Occipital lobe (tissue), 2 donors: ENCODE results near the gene PIGC. TPM values are rescaled to one million over a fixed set of nuclear protein-coding genes. Genes with fewer than 3 reads are reported as not detected.
"Not testable (repeated sequence)": the region's sequence is repeated elsewhere in the genome, so short reads cannot be mapped to it uniquely, and the experiment has no call there.

Experiments used
- DNase-seq: peaks from one replicate; lab custom pipeline; 2025; lab: John Stamatoyannopoulos, UW
- total RNA-seq: library from RNA; depleted of rRNA; stranded (reverse); fragments of >200 nt; gene quantifications from one replicate; pipeline ENCODE4 v1.2.3, GENCODE V29; 2014

The PIGC gene
- total RNA-seq, 1 donor from 2014 or later: 30.7 TPM

- DNase-seq: no peak
These were observed 23.0 kb upstream of the PIGC start for GRCh38 chr1:172466795-172467407.

DNA sequence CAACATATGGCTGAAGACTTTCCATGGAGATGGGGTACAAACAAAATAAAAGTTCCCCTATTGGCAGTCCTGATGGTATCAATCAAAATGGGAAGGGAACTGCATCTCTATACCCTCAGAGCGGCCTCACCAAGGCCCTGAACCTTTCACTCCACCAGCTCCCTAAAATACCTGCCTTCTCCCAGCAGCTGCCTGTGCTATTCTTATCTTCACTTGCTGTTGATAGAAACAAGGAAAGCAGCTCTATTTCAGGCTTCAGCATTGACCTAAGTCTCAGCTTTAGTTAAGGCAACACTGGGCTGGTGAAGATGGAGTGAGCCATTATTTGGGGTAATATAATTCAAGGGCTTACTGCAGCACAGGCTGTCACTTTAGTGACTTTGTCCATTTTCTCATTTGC, 21.7 kb upstream of the PIGC start:
- DNase-seq: no peak

DNA sequence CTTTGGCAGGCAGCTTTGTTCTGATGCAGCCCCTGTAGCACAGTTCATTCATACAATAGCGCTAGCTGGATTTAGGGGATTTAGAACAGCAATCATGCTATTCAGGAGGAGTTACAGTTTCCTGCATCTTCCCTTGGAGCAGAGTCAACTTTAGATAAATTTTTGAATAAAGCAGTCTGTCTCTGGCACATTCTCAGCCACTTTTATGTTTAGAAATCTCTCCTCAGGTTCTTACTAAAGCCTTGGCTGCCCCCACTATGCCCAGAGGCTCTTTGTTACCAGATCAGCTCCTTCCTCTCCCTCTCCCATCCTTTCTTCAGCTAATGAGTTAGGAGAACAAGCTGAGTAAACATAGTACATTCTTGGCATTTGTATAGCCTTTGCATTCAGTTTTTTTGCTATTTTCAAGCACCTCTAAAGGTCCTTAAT, 17.0 kb upstream of the PIGC start:
- no peak for DNase-seq

- no peak for DNase-seq
These were observed 16.3 kb upstream of the PIGC start for GRCh38 chr1:172460177-172460576.

GRCh38 chr1:172457479-172458130, 13.7 kb upstream of the PIGC start:
- DNase-seq: no peak

- no peak for DNase-seq
These were observed 12.5 kb upstream of the PIGC start for GRCh38 chr1:172456344-172456769.

DNA sequence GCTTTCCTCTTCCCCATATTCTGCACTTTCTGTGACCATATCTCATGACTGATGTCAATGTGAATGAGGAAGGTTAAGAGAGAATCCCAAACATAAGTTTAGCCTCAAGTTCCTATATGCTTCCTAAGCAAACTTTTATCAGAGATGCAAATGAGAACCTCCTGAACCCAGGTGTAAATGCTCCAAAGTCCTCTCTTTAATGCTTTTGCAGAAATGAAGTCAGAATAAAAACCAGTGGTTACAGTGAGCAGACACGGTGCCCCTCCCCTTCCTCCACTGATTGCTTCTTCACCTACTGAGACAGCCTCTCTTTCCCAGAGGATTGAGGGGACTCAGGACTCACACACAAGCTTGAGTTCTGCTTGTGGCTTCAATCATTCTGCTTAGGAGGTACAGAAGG, 11.6 kb upstream of the PIGC start:
- DNase-seq: no peak

GRCh38 chr1:172453607-172454006, 9.7 kb upstream of the PIGC start:
- no peak for DNase-seq

GRCh38 chr1:172453153-172453545, 9.3 kb upstream of the PIGC start:
- no peak for DNase-seq

GRCh38 chr1:172452536-172453152, 8.8 kb upstream of the PIGC start:
- DNase-seq: no peak

GRCh38 chr1:172451002-172451443, 7.2 kb upstream of the PIGC start:
- DNase-seq: no peak

DNA sequence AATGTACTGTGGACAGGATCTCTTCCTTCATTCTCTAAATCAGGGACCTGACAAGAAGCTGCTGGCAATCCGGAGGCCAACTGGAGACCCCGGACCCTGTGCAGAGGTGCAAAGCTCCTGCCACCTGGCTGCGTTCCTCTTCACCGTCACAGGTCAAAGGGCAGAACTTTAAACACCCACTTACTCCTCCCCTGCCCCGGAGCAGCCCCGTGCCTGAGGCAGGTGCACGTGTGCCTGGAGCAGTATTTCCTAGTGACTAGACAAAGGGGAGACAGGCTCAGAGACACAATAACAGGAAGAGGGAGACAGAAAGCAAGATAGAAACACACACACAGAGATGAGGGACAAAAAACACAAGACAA, 6.6 kb upstream of the PIGC start:
- DNase-seq: no peak

DNA sequence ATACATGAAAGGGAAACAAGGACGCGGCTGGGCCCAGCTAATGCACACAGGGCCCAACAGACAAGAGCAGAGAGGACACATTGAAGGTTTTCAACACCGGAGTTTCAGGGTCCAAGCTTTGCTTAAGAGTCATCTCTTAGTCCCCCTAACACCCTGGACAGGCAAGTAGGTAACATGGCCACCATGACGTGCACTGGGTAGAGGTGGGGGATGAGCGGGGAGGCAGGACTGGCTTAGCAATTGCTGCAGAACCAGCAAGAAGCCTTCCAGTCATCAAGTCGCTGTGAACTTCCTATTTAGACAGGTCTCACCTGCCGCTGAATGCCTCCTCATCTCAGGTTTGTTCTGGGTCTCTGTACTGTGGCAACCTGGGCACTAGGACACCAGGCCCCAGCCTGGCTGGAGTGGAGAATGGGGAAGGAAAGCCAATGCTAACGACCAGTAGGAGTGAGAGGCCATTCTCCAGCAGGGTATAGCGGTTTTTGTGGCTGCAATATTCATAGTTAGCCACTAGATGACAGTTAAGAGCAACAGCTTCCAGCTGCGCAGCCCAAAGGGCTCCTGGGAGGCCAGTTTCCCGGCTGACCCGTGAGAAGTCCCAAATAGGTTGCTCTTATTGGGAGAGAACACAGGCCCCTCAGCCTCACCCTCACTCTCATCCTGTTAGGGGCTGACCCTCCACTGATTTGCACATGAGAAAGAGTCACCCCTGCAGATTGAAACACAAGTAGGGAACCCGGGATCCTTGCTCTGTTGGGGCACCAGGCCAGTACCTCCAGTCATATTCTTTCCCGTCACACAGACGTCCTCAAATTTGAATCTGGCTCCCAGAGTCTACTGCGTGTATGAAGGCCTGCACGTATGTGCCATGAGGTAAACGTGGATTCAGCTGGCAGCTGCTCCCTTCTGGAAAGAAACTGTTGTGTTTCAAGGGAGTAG, 6.0 kb upstream of the PIGC start:
- DNase-seq: no peak

DNA sequence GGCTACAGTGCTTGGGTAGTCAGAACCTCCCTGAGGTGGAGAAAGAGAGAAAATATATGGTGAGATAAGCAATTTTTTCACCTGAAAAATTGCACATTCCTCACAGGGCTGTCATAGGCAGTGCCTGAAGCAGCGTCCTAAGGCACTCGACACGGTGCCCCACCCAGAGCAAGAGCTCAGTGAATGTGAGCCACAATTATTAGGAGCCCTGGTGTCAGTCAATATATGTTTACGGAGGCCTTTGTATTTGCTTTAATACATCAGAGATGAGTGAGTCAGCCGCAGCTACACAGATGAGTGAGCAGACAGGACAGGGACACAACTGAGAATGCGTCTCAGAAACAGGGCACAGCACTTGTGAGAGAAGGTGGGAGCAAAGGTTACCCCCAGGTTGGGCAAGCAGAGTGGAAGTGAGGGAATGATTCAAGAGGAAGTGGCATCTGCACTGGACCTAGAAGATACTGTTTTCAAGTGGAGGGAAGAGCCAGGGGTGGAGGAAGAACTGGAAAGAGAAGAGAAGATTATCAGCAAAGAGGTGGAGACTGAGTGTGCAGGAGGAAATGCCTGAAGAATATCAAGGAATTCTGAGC, 5.2 kb upstream of the PIGC start:
- DNase-seq: no peak

- no peak for DNase-seq
These were observed 3.8 kb upstream of the PIGC start for GRCh38 chr1:172447641-172448040.

GRCh38 chr1:172446547-172446946, 2.7 kb upstream of the PIGC start:
- no peak for DNase-seq

DNA sequence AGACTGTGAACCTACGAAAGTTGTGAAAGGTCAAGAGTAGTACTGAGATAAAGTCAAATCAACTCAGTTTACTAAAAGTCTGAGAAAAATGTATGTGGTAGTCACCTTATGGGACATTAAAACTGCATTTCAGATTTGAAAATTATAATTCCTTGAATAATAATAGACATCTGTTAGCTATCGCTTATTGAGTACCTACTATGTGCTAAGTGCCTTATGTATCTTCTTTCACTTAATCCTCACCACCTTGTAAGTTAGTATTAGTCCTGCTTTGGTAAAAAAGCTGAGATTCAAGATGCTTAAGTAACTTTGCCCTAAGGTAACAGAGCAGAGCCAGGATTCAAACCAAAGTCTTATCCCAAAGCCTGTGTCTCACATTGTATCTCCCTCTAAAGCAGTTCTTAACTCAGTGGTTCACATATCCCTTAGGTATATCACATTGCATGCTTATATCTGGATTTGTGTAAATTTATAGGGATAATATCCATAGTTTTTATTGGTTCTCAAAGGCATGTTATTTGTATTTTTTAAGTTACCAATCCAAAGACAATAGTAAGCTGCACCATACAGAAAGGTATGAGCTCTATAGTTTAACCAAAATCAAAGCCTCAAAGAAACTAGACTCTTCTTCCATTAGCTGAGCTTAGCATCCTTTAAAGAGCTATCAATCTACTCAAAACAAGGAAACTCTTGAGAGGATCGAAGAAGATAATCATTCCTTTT, 865 bp downstream of the PIGC start:
- no peak for DNase-seq

- no peak for DNase-seq
These were observed 1.5 kb downstream of the PIGC start for GRCh38 chr1:172442404-172442803.

DNA sequence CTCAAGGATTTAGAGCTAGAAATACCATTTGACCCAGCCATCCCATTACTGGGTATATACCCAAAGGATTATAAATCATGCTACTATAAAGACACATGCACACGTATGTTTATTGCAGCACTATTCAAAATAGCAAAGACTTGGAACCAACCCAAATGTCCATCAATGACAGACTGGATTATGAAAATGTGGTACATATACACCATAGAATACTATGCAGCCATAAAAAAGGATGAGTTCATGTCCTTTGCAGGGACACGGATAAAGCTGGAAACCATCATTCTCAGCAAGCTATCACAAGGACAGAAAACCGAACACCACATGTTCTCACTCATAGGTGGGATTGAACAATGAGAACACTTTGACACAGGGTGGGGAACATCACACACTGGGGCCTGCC, 6.7 kb downstream of the PIGC start:
- not testable (repeated sequence) for DNase-seq

DNA sequence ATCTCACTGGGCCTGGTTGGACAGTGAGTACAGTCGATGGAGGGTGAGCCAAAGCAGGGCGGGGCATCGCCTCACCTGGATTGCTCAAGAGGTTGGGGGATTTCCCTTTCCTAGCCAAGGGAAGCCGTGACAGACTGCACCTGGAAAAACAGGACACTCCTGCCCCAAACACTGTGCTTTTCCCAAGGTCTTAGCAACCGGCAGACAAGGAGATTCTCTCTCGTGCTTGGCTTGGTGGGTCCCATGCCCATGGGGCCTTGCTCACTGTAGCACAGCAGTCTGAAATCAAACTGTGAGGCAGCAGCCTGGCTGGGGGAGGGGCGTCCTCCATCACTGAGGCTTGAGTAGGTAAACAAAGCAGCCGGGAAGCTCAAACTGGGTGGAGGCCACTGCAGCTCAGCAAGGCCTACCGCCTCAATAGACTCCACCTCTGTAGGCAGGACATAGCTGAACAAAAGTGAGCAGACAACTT, 12.1 kb downstream of the PIGC start:
- no peak for DNase-seq

DNA sequence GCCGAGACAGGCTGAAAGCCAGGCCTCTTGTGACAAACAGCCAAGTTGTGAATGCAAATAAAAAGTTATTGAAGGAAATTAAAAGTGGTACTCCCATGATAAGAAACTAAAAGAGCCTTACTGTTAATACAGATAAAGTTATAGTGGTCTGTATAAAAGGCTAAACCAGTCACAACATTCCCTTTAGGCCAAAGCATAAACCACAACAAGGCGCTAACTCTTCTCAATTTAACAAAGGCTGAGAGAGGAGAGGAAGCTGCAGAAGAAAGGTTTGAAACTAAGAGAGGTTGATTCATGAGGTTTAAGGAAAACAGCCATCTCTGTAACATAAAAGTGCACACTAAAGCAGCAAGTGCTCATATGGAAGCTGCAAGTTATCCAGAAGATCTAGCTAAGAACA, 12.7 kb downstream of the PIGC start:
- DNase-seq: no peak
